Endometrial microvascular endothelial cells (primary cell): ENCODE data around the gene EP300. TPM values are rescaled to one million over a fixed set of nuclear protein-coding genes. Genes with fewer than 3 reads are reported as not detected.

Experiments used
- in situ Hi-C: cut with HindIII; loops from 2 replicates; pipeline ENCODE4 v1.10.0; 2017; ENCODE audit warnings: low sequenced_read_pairs, low pct_unique_long_range_greater_than_20kb; ENCODE audit errors: inconsistent ontology term
- total RNA-seq: library from RNA; depleted of rRNA; stranded (reverse); fragments of >200 nt; gene quantifications from one replicate; pipeline ENCODE4 v1.2.3, GENCODE V29; 2015; ENCODE audit errors: inconsistent ontology term

Gene EP300
- total RNA-seq, 1 donor from 2014 or later: 55.7 TPM

- in situ Hi-C loops: no loop called here
Measured at GRCh38 chr22:41197038-41197972, 104.9 kb downstream of the EP300 start.

- in situ Hi-C loops: no loop called here
Measured at GRCh38 chr22:41198027-41198580, 105.7 kb downstream of the EP300 start.

- in situ Hi-C loops: no loop called here
Measured at GRCh38 chr22:41201141-41201540, 108.7 kb downstream of the EP300 start.

- in situ Hi-C loops: no loop called here
Measured at GRCh38 chr22:41203118-41203517, 110.7 kb downstream of the EP300 start.

- in situ Hi-C loops: no loop called here
Measured at GRCh38 chr22:41204066-41204465, 111.7 kb downstream of the EP300 start.

- in situ Hi-C loops: no loop called here
Measured at GRCh38 chr22:41204992-41205900, 112.9 kb downstream of the EP300 start, which contains the start of gene L3MBTL2. TSS of gene L3MBTL2 (plus strand) at chr22:41205312. CDS start at chr22:41205363, 51 bp downstream.

- in situ Hi-C loops: no loop called here
Measured at GRCh38 chr22:41206719-41207118, 114.3 kb downstream of the EP300 start.

- in situ Hi-C loops: no loop called here
Measured at GRCh38 chr22:41215409-41215808, 123.0 kb downstream of the EP300 start.

GRCh38 chr22:41215926-41216325 lies 123.5 kb downstream of the EP300 start:
- in situ Hi-C loops: no loop called here

- in situ Hi-C loops: no loop called here
Measured at GRCh38 chr22:41216984-41217383, 124.6 kb downstream of the EP300 start.

GRCh38 chr22:41217553-41218157 lies 125.3 kb downstream of the EP300 start:
- in situ Hi-C loops: no loop called here

GRCh38 chr22:41222846-41223507 lies 130.6 kb downstream of the EP300 start:
- in situ Hi-C loops: no loop called here

- in situ Hi-C loops: no loop called here
Measured at GRCh38 chr22:41223535-41223934, 131.1 kb downstream of the EP300 start.

- in situ Hi-C loops: no loop called here
Measured at GRCh38 chr22:41226723-41227655, 134.6 kb downstream of the EP300 start.

- in situ Hi-C loops: no loop called here
Measured at GRCh38 chr22:41229215-41229614, 136.8 kb downstream of the EP300 start.
